ENCODE measurements around the gene MYO9B.

DNA sequence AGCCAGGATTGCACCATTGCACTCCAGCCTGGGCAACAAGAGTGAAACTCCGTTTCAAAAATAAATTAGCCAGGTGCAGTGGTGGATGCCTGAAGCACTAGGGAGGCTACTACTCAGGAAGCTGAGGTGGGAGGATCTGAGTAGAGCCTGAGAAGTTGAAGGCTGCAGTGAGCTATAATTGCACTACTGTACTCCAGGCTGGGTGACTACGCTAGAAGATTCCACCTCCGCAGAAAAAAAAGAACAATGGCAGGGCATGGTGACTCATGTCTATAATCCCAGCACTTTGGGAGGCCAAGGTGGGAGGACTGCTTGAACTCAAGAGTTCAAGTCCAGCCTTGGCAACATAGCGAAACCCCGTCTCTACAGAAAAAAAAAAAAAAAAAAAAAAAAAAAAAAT lies 20.8 kb upstream of the MYO9B start:
- TF ChIP-seq, protein P1, sequence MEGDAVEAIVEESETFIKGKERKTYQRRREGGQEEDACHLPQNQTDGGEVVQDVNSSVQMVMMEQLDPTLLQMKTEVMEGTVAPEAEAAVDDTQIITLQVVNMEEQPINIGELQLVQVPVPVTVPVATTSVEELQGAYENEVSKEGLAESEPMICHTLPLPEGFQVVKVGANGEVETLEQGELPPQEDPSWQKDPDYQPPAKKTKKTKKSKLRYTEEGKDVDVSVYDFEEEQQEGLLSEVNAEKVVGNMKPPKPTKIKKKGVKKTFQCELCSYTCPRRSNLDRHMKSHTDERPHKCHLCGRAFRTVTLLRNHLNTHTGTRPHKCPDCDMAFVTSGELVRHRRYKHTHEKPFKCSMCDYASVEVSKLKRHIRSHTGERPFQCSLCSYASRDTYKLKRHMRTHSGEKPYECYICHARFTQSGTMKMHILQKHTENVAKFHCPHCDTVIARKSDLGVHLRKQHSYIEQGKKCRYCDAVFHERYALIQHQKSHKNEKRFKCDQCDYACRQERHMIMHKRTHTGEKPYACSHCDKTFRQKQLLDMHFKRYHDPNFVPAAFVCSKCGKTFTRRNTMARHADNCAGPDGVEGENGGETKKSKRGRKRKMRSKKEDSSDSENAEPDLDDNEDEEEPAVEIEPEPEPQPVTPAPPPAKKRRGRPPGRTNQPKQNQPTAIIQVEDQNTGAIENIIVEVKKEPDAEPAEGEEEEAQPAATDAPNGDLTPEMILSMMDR (IDR thresholded peaks at IDR 0.05), result no peak
- TF ChIP-seq POLR2A (IDR thresholded peaks at IDR 0.05), result no peak

All from right lobe of liver (tissue), 4 donors.